ENCODE data around the gene GPR6.

DNA sequence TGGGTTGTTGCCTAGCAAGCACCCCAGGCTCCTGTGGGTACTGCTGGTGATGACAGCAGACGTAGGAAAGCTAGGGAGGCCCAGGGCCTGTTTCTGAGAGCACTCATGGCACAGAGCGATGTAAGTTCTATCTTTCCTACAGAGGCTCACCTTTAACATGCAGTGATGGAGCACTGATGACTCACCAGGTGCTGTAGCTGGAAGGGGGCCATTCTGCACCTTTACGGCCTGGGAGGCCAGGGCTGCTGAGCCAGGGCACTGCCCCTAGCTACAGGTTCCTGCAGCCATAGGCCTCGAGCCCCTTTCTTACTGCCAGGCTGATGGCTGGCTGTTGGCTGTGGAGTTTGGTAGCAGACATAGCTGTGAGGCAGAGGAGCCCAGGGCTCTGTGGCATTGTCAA lies 31.1 kb upstream of the GPR6 start:
- TF ChIP-seq POLR2A (IDR thresholded peaks at IDR 0.05) (no peak), POLR2AphosphoS5 (IDR thresholded peaks at IDR 0.05) (no peak), EP300 (IDR thresholded peaks at IDR 0.05) (no peak)
- TF ChIP-seq, protein P1, sequence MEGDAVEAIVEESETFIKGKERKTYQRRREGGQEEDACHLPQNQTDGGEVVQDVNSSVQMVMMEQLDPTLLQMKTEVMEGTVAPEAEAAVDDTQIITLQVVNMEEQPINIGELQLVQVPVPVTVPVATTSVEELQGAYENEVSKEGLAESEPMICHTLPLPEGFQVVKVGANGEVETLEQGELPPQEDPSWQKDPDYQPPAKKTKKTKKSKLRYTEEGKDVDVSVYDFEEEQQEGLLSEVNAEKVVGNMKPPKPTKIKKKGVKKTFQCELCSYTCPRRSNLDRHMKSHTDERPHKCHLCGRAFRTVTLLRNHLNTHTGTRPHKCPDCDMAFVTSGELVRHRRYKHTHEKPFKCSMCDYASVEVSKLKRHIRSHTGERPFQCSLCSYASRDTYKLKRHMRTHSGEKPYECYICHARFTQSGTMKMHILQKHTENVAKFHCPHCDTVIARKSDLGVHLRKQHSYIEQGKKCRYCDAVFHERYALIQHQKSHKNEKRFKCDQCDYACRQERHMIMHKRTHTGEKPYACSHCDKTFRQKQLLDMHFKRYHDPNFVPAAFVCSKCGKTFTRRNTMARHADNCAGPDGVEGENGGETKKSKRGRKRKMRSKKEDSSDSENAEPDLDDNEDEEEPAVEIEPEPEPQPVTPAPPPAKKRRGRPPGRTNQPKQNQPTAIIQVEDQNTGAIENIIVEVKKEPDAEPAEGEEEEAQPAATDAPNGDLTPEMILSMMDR (IDR thresholded peaks at IDR 0.05) = no peak

All from suprapubic skin (tissue), 4 donors.